ENCODE measurements around the gene ROGDI.

- no peak for TF ChIP-seq FOXM1 (IDR thresholded peaks at IDR 0.05; ENCODE audit: borderline replicate concordance)
- no peak for TF ChIP-seq ELF4 (IDR thresholded peaks at IDR 0.05)
- no peak for TF ChIP-seq SP1 (IDR thresholded peaks at IDR 0.05)
- TF ChIP-seq HDGF (IDR thresholded peaks at IDR 0.05; ENCODE audit: borderline replicate concordance) = no peak
- no peak for TF ChIP-seq ZNF384 (IDR thresholded peaks at IDR 0.05)
- TF ChIP-seq L3MBTL2 (conservative IDR thresholded peaks at IDR 0.05) = no peak
- no peak for TF ChIP-seq CTBP1 (IDR thresholded peaks at IDR 0.05; ENCODE audit: borderline replicate concordance)
Measured at GRCh38 chr16:4814542-4815173, 12.2 kb upstream of the ROGDI start.
